GM19035 (cell line): ENCODE measurements around the gene TNPO2.

Experiments
- ATAC-seq: cut with Tn5 transposase; IDR thresholded peaks from one replicate; pipeline ENCODE4 v1.9.1; 2021; ENCODE audit not compliant: unreplicated experiment

Gene TNPO2

GRCh38 chr19:12652219-12652618, 71.5 kb downstream of the TNPO2 start:
- no peak for ATAC-seq

- no peak for ATAC-seq
Measured at GRCh38 chr19:12649941-12650340, 73.8 kb downstream of the TNPO2 start.
